ENCODE results near the gene BRD3OS.

DNA sequence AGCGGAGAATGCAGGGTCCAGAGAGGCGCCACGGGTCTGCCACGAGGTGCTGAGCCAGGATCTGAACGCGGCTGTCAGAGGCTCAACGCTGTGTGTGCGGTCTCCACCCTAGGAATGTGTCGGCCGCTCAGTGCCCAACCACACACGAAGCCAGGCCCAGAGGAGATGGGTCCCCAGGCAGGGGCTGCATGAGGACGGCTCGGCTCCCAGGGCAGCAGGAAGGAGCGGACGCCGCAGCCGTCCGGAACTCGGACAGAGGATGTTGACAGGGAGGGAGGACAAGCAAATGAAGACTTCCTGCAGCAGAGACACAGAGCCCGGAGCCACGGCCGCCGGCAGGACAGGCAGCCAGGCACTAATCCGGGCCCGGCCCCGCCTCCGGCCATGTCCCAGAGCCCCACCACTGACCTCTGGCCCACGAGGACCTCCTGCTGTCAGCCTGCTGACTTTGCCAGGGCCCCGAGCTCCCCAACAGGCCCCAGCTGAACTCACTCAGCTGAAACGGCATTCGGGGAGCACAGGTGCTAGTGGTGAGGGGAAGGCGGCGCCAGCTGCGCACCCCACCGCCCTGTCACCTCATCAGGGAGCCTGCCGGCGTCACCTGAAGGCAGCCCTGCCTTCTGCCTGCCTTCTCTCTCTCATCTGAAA, 45.9 kb upstream of the BRD3OS start:
- TF ChIP-seq, protein P1, sequence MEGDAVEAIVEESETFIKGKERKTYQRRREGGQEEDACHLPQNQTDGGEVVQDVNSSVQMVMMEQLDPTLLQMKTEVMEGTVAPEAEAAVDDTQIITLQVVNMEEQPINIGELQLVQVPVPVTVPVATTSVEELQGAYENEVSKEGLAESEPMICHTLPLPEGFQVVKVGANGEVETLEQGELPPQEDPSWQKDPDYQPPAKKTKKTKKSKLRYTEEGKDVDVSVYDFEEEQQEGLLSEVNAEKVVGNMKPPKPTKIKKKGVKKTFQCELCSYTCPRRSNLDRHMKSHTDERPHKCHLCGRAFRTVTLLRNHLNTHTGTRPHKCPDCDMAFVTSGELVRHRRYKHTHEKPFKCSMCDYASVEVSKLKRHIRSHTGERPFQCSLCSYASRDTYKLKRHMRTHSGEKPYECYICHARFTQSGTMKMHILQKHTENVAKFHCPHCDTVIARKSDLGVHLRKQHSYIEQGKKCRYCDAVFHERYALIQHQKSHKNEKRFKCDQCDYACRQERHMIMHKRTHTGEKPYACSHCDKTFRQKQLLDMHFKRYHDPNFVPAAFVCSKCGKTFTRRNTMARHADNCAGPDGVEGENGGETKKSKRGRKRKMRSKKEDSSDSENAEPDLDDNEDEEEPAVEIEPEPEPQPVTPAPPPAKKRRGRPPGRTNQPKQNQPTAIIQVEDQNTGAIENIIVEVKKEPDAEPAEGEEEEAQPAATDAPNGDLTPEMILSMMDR (IDR thresholded peaks at IDR 0.05; ENCODE audit: extremely low read depth in 1 of 2, insufficient read depth in 1 of 2, low read depth in 1 of 2, low read length in 2 of 2), result no peak
- TF ChIP-seq, protein P2, sequence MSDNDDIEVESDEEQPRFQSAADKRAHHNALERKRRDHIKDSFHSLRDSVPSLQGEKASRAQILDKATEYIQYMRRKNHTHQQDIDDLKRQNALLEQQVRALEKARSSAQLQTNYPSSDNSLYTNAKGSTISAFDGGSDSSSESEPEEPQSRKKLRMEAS (IDR thresholded peaks at IDR 0.05; ENCODE audit: insufficient read depth, insufficient read length), result no peak
- TF ChIP-seq POLR2A (IDR thresholded peaks at IDR 0.05; ENCODE audit: low read depth, low read length) (no peak), POLR2AphosphoS5 (IDR thresholded peaks at IDR 0.05; ENCODE audit: insufficient read depth, low read depth, low read length) (no peak), JUN (IDR thresholded peaks at IDR 0.05; ENCODE audit: borderline replicate concordance, insufficient read depth, insufficient read length, low read depth) (no peak)
